GM10847 (cell line): ENCODE results near the gene EMP1.

ENCODE experiments used
- POLR2A ChIP-seq: IDR thresholded peaks from 2 replicates; pipeline ENCODE4 v1.6.1; 2011; ENCODE audit not compliant: insufficient read length; ENCODE audit errors: extremely low read depth

EMP1 gene

GRCh38 chr12:13223941-13224340 is 27.4 kb downstream of the EMP1 start:
- no peak for TF ChIP-seq POLR2A

DNA sequence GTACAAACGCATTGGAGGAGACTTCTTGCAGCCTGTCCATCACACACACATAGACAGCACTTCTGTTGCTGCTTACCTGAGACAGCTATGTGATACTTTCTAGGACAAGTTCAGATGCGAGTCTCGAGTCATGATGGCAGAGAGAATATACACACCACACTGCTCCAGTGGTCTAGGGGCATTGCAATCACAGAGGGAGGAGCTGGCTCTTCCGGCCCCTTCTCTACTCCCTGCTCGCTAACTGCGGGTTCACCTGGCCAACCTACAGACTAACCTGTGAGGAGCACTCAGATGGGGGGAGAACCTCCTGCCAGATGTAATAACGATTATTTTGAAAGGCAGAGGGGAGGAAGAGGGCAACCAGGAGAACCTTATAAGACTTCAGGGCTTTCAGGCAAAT is 30.7 kb downstream of the EMP1 start:
- no peak for TF ChIP-seq POLR2A

DNA sequence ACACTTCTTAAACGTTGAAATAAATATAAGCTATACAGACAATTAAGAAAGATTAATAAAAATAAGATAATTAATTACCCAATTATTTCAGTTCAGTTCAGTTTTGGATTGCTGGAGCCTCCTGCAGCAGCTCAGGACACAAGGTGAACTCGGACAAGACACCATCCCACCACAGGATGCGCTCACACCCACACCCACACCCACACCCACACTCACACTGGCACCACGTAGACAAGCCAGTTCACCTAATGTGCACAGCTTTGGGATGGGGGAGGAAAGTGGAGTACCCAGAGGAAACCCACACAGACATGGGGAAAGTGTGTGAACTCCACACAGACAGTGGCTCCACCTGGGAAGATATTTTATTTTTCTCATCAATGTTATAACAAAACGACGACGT is 32.1 kb downstream of the EMP1 start:
- TF ChIP-seq POLR2A, result no peak

GRCh38 chr12:13229504-13229903 is 33.0 kb downstream of the EMP1 start:
- no peak for TF ChIP-seq POLR2A

GRCh38 chr12:13230500-13230899 is 34.0 kb downstream of the EMP1 start:
- no peak for TF ChIP-seq POLR2A

DNA sequence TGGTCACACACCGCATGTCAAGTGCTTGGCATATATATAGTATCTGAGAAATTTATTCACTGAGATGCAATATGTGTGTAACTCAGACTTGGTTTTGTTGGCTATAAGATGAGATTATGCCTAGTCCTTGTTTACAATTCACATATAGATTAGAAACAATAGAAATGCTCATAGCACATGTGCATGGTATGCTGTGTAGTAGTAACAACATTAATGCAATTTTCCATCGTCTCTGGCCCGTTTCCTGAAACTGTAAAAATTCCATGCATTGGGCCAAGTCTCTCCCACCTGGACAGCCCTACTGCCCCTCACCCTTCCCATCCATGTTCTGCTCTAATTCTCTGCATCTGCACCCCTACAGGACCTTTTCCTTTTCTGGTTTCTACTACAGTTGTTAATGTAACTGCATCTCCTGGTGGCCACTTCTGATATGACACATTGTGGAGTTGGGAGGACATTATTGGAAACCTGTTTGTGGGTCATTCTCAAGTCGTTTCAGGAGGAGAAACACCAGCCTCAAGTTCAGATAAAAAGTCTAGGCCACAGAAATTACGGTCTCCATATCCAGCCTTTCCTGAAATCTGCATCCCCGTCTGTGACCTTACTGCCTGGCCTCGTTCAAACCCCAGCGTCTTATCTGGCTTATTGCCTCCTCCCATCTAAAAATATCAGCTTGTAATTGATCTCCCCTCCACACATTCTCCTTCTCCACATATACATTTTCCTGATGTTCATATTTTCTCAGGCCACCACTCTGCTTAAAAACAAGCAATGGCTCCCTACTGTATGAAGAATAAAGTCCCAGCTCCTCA is 37.5 kb downstream of the EMP1 start:
- TF ChIP-seq POLR2A, result no peak

DNA sequence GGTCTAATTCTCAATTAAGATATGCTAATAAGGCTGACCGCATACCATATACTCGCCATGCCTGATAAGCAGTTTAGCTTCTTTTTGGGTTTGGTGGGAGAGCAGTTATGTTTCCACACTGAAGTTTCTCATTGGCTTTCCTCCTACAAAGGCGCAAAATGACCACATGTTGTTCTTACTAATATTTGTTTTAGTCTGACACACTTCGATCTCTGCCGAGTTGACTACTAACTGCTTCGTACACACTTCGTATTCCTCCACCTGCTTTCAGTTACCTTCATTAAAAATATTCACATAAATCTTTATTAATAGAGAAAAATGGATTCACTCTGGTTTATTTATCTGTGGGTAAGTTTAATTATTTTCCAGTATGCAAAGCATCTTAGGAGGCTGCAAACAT is 41.7 kb downstream of the EMP1 start:
- TF ChIP-seq POLR2A, result no peak

- TF ChIP-seq POLR2A, result no peak
Measured at GRCh38 chr12:13241833-13242488, 45.4 kb downstream of the EMP1 start.

GRCh38 chr12:13242936-13243335 is 46.4 kb downstream of the EMP1 start:
- no peak for TF ChIP-seq POLR2A

- TF ChIP-seq POLR2A, result no peak
Measured at GRCh38 chr12:13243516-13244070, 47.1 kb downstream of the EMP1 start.

- TF ChIP-seq POLR2A, result no peak
Measured at GRCh38 chr12:13247596-13247995, 51.1 kb downstream of the EMP1 start.

DNA sequence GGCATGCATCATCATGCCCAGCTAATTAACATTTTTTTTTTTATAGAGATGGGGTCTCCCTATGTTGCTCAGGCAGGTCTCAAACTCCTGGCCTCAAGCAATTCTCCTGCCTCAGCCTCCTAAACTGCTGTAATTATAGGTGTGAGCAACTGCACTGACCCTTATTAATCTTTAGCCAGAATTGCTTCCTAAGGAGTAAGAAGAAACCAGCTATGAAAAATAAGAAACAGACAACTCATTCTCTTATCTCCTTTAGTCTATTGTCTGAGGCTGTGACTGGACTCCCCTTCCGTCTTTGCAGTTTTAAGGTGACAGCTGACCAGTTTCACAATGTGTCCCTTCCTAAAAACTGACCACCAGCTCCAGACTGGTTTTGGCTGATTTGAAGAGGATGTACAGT is 52.4 kb downstream of the EMP1 start:
- no peak for TF ChIP-seq POLR2A

- TF ChIP-seq POLR2A, result no peak
Measured at GRCh38 chr12:13250416-13250815, 53.9 kb downstream of the EMP1 start.

DNA sequence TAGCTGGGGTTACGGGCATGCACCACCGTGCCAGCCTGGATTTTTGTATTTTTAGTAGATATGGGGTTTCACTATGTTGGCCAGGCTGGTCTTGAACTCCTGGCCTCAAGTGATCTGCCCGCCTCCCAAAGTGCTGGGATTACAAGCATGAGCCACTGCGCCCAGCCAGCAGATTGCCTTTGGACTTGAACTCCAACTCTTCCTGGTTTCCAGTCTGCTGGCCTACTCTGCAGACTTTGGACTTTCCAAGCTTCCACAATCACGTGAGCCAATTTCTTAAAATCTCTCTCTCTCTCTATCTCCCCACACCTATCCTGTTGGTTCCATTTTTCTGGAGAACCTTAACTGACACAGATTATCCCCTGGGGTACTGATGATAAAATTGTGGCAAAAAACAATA is 55.0 kb downstream of the EMP1 start:
- no peak for TF ChIP-seq POLR2A

- no peak for TF ChIP-seq POLR2A
Measured at GRCh38 chr12:13252024-13252423, 55.5 kb downstream of the EMP1 start.

GRCh38 chr12:13252616-13253015 is 56.1 kb downstream of the EMP1 start:
- no peak for TF ChIP-seq POLR2A
